Superior temporal gyrus (tissue), 1 donor: Measurements from ENCODE around the gene TSPAN18.

Experiments
- DNase-seq: peaks from one replicate; pipeline ENCODE4 v3.0.0-alpha.2; 2016; ENCODE audit errors: extremely low spot score

TSPAN18 gene

GRCh38 chr11:44978961-44979331 is 252.2 kb downstream of the TSPAN18 start:
- DNase-seq: no peak

- DNase-seq: no peak
These were observed 253.0 kb downstream of the TSPAN18 start for GRCh38 chr11:44979543-44980399.

GRCh38 chr11:44980533-44981427 is 254.0 kb downstream of the TSPAN18 start:
- DNase-seq: no peak
